Measurements from ENCODE around the gene NPDC1. TPM values are rescaled to one million over a fixed set of nuclear protein-coding genes. Genes with fewer than 3 reads are reported as not detected.
A peak's percentile ranks its signal among the peaks of the same experiment; 100 is the strongest.
"Not testable (repeated sequence)": the region's sequence is repeated elsewhere in the genome, so short reads cannot be mapped to it uniquely, and the experiment has no call there.

NPDC1 gene
- total RNA-seq, 8 experiments from 2014 or later: 19.0 to 61.7 (median 30.5) TPM

GRCh38 chr9:137039611-137040366 lies 6.2 kb downstream of the NPDC1 start:
- Histone ChIP-seq H3K4me3 (no peak overlapping the region), H3K4me1 (replicated peaks in 1 of 2) (peaks cover 14% of the 10 kb centered on the region in 2 donors), H3K27ac (no peak overlapping the region)
- in situ Hi-C loops (cut with MboI; ENCODE audit: low pct_unique_long_range_greater_than_20kb in 2 of 9, low sequenced_read_pairs in 9 of 9, unreplicated experiment in 9 of 9): loop anchor here in 7 of 9 experiments (25.0 kb wide), 1 partner anchor 252 kb away; the partner anchor contains the start of genes CCDC183 (in 7 of the 7) and TMEM141 (in 7 of the 7)
- 33 to 100% (median 80%) methylated on average over 1 to 6 of the region's 32 CpGs; no CpG with 5 or more reads in 5 of the 10 experiments for WGBS, 10 experiments
- ATAC-seq (replicated peaks in 6 of 8): no peak

DNA sequence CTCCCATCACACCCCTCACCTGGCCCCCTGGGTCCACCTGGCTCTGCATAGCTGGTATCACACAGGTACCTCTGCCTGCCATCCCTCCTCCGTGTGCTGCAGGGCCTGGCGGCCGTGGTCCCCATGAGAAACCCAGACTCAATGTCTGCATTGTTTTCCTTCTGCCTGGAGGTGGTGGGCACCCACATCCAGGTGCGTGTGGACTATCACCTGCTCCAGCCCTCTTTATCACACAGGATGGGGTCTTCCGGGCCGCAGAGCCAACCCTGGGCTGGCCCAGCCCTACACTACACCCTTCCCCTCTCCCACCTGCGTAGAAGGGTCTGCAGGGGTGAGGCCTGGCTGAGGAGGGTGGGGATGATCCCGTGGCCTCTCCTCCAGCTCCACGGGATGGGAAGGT lies 7.1 kb downstream of the NPDC1 start:
- in situ Hi-C loops (cut with MboI; ENCODE audit: low pct_unique_long_range_greater_than_20kb in 2 of 9, low sequenced_read_pairs in 9 of 9, unreplicated experiment in 9 of 9): loop anchor here in 7 of 9 experiments (25.0 kb wide), 1 partner anchor 252 kb away; the partner anchor contains the start of genes CCDC183 (in 7 of the 7) and TMEM141 (in 7 of the 7)
- WGBS, 10 experiments: 93 to 100% (median 100%) methylated on average over 2 to 3 of the region's 9 CpGs; no CpG with 5 or more reads in 7 of the 10 experiments

GRCh38 chr9:137037483-137037882 lies 8.5 kb downstream of the NPDC1 start:
- Histone ChIP-seq H3K27ac (no peak overlapping the region), H3K4me3 (no peak overlapping the region), H3K4me1 (replicated peaks in 1 of 2) (peaks cover 2 to 4% of the 10 kb centered on the region in 2 donors)
- ATAC-seq (replicated peaks in 6 of 8): no peak
- 80 to 100% (median 84%) methylated on average over 1 to 5 of the region's 10 CpGs; no CpG with 5 or more reads in 4 of the 10 experiments for WGBS, 10 experiments
- in situ Hi-C loops (cut with MboI; ENCODE audit: low pct_unique_long_range_greater_than_20kb in 2 of 9, low sequenced_read_pairs in 9 of 9, unreplicated experiment in 9 of 9): loop anchor here in 7 of 9 experiments (25.0 kb wide), 1 partner anchor 250 kb away; the partner anchor contains the start of genes CCDC183 (in 7 of the 7) and TMEM141 (in 7 of the 7)

More for the DNA sequence above, 7.1 kb downstream of the NPDC1 start:
- no peak overlapping the region for H3K27ac ChIP-seq
- peaks cover 5% of the 10 kb centered on the region in 2 donors for H3K4me1 ChIP-seq (replicated peaks in 1 of 2)
- no peak for ATAC-seq (replicated peaks in 6 of 8)
- no peak overlapping the region for H3K4me3 ChIP-seq

DNA sequence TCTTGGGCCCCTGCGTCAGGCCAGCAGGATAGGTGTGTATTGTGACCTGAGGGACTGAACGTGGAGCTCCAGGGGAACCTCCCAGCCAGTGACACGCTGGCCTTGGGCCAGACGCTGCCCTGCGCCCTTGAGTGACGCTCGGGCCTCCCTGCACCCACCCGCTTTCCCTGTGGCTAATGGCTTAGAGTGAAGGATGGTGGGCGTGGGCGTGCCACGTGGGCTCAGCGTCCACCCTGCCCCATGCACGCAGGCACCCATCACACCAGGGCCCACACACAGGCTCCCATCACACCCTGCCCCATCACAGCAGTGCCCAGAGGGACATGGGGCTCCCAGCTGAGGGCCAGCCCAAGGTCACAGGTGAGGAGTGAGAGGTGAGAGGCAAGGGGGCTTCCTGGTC lies 8.9 kb downstream of the NPDC1 start:
- no peak overlapping the region for H3K4me3 ChIP-seq
- no peak for ATAC-seq (replicated peaks in 6 of 8)
- H3K4me1 ChIP-seq (replicated peaks in 1 of 2): peaks cover 3 to 8% of the 10 kb centered on the region in 2 donors
- in situ Hi-C loops (cut with MboI; ENCODE audit: low pct_unique_long_range_greater_than_20kb in 2 of 9, low sequenced_read_pairs in 9 of 9, unreplicated experiment in 9 of 9): loop anchor here in 7 of 9 experiments (25.0 kb wide), 1 partner anchor 250 kb away; the partner anchor contains the start of genes CCDC183 (in 7 of the 7) and TMEM141 (in 7 of the 7)
- 20 to 96% (median 79%) methylated on average over 1 to 5 of the region's 13 CpGs; no CpG with 5 or more reads in 6 of the 10 experiments for WGBS, 10 experiments
- no peak overlapping the region for H3K27ac ChIP-seq

DNA sequence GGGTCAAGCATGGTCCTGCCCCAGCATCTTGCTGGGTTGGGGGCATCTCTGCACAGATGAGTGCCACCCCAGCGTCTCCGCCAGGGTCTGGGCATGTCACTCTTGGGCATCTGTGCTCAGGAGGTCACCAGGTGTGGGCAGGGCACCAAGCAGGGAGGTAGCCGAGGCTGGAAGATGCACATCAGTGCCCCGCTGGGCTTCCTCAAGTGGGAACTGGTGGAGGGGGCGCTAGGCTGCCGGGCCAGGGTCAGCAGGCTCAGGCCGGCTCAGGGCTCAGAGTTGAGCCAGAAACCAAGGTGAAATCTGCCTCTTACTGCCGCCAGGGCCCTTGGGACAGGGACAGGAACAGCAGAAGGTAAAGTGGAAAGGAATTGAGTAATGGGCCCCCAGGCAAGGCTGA lies 10.0 kb downstream of the NPDC1 start:
- H3K27ac ChIP-seq: no peak overlapping the region
- in situ Hi-C loops (cut with MboI; ENCODE audit: low pct_unique_long_range_greater_than_20kb in 2 of 9, low sequenced_read_pairs in 9 of 9, unreplicated experiment in 9 of 9): loop anchor here in 7 of 9 experiments (25.0 kb wide), 1 partner anchor 249 kb away; the partner anchor contains the start of genes CCDC183 (in 7 of the 7) and TMEM141 (in 7 of the 7)
- ATAC-seq (replicated peaks in 6 of 8): no peak
- H3K4me3 ChIP-seq: no peak overlapping the region
- 57 to 100% (median 82%) methylated on average over 1 to 5 of the region's 8 CpGs; no CpG with 5 or more reads in 5 of the 10 experiments for WGBS, 10 experiments
- peaks cover 7 to 11% of the 10 kb centered on the region in 2 donors for H3K4me1 ChIP-seq (replicated peaks in 1 of 2)

DNA sequence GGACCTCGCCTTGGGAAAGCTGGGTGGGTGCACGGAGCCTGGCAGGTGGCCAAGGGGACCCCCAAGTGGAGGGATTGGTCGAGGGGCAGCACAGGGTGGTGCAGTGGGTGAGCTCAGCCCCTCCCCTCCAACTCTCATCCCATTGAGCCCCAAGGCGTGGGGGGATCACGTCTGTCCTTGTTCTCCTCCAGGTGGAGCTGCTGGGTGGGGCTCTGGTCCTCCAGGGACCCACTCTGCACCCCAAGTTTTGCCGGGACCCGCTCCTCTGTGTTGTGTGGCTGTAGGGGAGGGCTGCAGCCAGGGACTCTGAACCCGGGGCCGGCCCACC lies 10.5 kb downstream of the NPDC1 start:
- H3K4me3 ChIP-seq: no peak overlapping the region
- peaks cover 7 to 11% of the 10 kb centered on the region in 2 donors for H3K4me1 ChIP-seq (replicated peaks in 1 of 2)
- WGBS, 10 experiments: 0% methylated on average over 1 of the region's 9 CpGs; no CpG with 5 or more reads in 8 of the 10 experiments
- ATAC-seq (replicated peaks in 6 of 8): peak; percentile 13 to 57 (median 37)
- no peak overlapping the region for H3K27ac ChIP-seq
- in situ Hi-C loops (cut with MboI; ENCODE audit: low pct_unique_long_range_greater_than_20kb in 2 of 9, low sequenced_read_pairs in 9 of 9, unreplicated experiment in 9 of 9): loop anchor here in 7 of 9 experiments (25.0 kb wide), 1 partner anchor 248 kb away; the partner anchor contains the start of genes CCDC183 (in 7 of the 7) and TMEM141 (in 7 of the 7)

DNA sequence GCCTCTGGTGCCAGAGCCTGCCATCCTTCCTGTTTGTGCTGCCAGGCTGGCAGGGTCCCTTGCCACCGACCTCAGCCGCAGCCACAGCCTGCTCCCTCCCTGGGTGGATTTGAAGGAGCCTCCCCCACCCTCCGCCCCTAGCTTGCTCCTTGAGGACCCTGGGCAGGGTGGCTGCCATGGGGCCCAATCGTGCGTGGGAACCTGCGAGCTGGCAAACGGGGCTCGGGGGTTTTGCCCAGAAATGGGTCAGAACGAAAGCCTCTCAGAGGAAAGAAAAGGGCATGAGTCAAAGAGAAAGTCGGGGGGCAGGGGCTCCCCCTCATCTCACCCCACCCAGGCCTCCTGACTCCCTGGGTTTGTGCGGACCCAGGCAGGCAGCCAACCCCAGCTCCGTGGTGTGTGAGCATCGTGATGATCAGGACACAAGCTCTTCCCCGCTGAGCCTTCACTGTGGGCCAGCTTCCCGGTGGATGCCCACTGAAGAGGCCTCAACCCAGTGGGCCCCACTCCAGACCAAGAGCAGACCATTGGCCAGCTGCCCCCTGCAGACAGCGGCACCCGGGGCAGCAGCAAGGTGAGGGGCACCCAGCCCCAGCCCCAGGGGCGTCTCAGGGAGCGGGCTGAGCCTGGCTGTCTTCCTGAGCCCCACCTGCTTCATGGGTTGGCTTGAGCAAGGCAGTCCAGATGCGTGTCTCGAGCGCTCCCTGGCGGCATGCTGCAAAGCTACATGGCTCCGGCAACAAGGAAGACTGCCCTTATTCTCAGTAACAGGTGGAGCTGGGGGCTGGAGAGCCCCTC lies 11.1 kb downstream of the NPDC1 start:
- Histone ChIP-seq H3K4me3 (no peak overlapping the region), H3K27ac (no peak overlapping the region), H3K4me1 (replicated peaks in 1 of 2) (peaks cover 7 to 11% of the 10 kb centered on the region in 2 donors)
- peak; percentile 81 to 98 (median 85) for ATAC-seq (replicated peaks in 6 of 8)
- WGBS, 10 experiments: 0 to 80% (median 16%) methylated on average over 1 to 11 of the region's 24 CpGs; no CpG with 5 or more reads in 4 of the 10 experiments
- in situ Hi-C loops (cut with MboI; ENCODE audit: low pct_unique_long_range_greater_than_20kb in 2 of 9, low sequenced_read_pairs in 9 of 9, unreplicated experiment in 9 of 9): loop anchor here in 7 of 9 experiments (25.0 kb wide), 1 partner anchor 248 kb away; the partner anchor contains the start of genes CCDC183 (in 7 of the 7) and TMEM141 (in 7 of the 7)

- WGBS, 10 experiments: 100% methylated on average over 1 of the region's 15 CpGs; no CpG with 5 or more reads in 9 of the 10 experiments
- Histone ChIP-seq H3K27ac (no peak overlapping the region), H3K4me3 (no peak overlapping the region), H3K4me1 (replicated peaks in 1 of 2) (peaks cover 12 to 17% of the 10 kb centered on the region in 2 donors)
- in situ Hi-C loops (cut with MboI; ENCODE audit: low pct_unique_long_range_greater_than_20kb in 2 of 9, low sequenced_read_pairs in 9 of 9, unreplicated experiment in 9 of 9): loop anchor here in 7 of 9 experiments (25.0 kb wide), 1 partner anchor 247 kb away; the partner anchor contains the start of genes CCDC183 (in 7 of the 7) and TMEM141 (in 7 of the 7)
- ATAC-seq (replicated peaks in 6 of 8): no peak
Observed at GRCh38 chr9:137034039-137034708, 11.8 kb downstream of the NPDC1 start.

DNA sequence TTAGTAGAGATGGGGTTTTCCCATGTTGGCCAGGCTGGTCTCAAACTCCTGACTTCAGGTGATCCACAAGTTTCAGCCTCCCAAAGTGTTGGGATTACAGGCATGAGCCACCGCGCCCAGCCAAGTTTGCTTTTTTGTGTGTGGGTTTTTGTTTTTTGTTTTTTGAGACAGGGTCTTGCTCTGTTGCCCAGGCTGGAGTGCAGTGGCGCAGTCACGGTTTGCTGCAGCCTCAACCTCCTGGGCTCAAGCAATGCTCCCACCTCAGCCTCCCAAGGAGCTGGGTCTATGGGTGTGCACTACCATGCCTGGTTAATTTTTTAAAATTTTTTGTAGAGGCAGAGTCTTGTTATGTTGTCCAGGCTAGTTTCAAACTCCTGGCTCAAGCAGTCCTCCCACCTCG lies 12.5 kb downstream of the NPDC1 start:
- 90 to 100% (median 98%) methylated on average over 1 to 3 of the region's 5 CpGs; no CpG with 5 or more reads in 4 of the 10 experiments for WGBS, 10 experiments
- peaks cover 17 to 22% of the 10 kb centered on the region in 2 donors for H3K4me1 ChIP-seq (replicated peaks in 1 of 2)
- H3K27ac ChIP-seq; H3K4me3 ChIP-seq; ATAC-seq (replicated peaks in 6 of 8): not testable (repeated sequence)
- in situ Hi-C loops (cut with MboI; ENCODE audit: low pct_unique_long_range_greater_than_20kb in 2 of 9, low sequenced_read_pairs in 9 of 9, unreplicated experiment in 9 of 9): loop anchor here in 7 of 9 experiments (25.0 kb wide), 1 partner anchor 246 kb away; the partner anchor contains the start of genes CCDC183 (in 7 of the 7) and TMEM141 (in 7 of the 7)

GRCh38 chr9:137032858-137033257 lies 13.1 kb downstream of the NPDC1 start:
- 79 to 95% (median 80%) methylated on average over 2 to 3 of the region's 10 CpGs; no CpG with 5 or more reads in 7 of the 10 experiments for WGBS, 10 experiments
- ATAC-seq (replicated peaks in 6 of 8): no peak
- in situ Hi-C loops (cut with MboI; ENCODE audit: low pct_unique_long_range_greater_than_20kb in 2 of 9, low sequenced_read_pairs in 9 of 9, unreplicated experiment in 9 of 9): loop anchor here in 7 of 9 experiments (25.0 kb wide), 1 partner anchor 246 kb away; the partner anchor contains the start of genes CCDC183 (in 7 of the 7) and TMEM141 (in 7 of the 7)
- no peak overlapping the region for H3K27ac ChIP-seq
- peaks cover 17 to 22% of the 10 kb centered on the region in 2 donors for H3K4me1 ChIP-seq (replicated peaks in 1 of 2)
- no peak overlapping the region for H3K4me3 ChIP-seq

DNA sequence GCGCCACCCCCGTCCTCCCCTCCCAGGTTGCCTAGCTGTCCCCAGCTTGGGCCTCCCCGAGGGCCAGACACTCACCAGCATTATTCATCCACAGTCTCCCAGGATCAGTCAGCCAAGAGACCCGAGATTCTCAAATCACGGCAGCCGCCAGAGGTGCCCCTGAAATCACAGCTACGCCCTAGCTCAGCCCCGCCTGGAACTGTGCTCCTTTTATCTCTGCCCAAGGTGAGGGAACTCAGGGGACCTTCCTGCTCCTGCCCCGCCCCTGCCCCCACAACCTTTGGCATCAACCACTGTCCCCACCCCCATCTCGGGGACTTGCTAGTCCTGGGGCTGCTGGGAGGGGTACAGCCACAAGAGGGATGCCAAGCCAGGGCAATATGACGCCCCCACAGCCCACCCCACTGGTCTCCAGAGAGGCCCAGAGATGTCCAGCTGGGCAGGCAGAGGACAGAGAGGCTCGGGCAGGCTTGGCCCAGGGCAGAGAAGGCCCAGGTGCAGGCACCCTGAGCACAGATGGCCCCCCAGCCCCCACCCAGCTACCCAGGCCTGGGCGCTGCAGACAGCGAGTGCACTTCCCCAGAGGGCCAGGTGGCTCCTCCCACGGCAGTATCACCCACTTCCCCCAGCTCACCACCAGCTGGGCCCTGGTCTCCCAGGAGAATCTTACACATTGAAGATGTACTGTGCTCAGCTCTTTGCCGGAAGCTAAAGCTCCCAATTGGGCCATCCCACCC lies 13.9 kb downstream of the NPDC1 start, which contains the start of gene FUT7:
Gene FUT7, minus strand, starts transcription at position 185 of the 737 bp plus-strand sequence. Its CDS starts 97 bp downstream, at position 88.
- 17 to 80% (median 20%) methylated on average over 1 of the region's 16 CpGs; no CpG with 5 or more reads in 7 of the 10 experiments for WGBS, 10 experiments
- H3K27ac ChIP-seq: no peak within 1 kb of the TSS
- in situ Hi-C loops (cut with MboI; ENCODE audit: low pct_unique_long_range_greater_than_20kb in 2 of 9, low sequenced_read_pairs in 9 of 9, unreplicated experiment in 9 of 9): loop anchor here in 7 of 9 experiments (25.0 kb wide), 1 partner anchor 245 kb away; the partner anchor contains the start of genes CCDC183 (in 7 of the 7) and TMEM141 (in 7 of the 7)
- ATAC-seq (replicated peaks in 6 of 8): no peak
- no peak within 1 kb of the TSS for H3K4me3 ChIP-seq
- peaks cover 21 to 27% of the 10 kb centered on the region in 2 donors for H3K4me1 ChIP-seq (replicated peaks in 1 of 2)

Measured in motor neuron (in vitro differentiated cells).